Activated CD4-positive, alpha-beta T cell treated with anti-CD3 and anti-CD28 coated beads, Interleukin-2, amount 50 U/mL, for 24 hours (primary cell): ENCODE results near the gene ZG16.

ENCODE experiments used
- DNase-seq, 2 donors: peaks; one replicate each; pipeline ENCODE4 v3.0.0-alpha.2; 2020; ENCODE audit warnings: low read depth in 1 of 2, low spot score in 1 of 2

The ZG16 gene

DNA sequence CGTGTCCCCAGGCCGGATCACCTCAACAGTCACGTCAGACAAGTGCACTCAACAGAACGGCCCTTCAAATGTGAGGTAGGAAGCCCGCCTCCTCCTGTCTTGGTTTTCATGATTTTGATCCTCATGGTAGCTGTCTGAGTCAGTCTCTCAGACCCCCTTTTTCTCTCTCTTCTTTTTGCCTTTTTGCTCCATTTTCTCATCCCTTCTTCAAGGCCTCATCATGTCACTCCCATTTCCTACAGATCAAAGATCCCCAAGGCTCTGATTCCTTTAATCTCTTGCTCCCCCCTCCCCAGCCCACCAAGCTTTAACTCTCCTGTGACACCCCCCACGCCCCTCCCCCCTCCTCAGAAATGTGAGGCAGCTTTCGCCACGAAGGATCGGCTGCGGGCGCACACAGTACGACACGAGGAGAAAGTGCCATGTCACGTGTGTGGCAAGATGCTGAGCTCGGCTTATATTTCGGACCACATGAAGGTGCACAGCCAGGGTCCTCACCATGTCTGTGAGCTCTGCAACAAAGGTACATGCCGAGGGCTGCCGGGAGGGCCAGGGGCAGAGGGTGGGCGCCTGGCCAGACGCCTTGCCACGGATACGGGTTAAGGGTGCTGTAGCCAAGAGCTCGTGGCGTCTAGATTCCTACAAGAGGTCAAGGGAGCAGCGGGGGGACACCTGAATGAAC is 30.3 kb downstream of the ZG16 start:
- DNase-seq, result no peak

DNA sequence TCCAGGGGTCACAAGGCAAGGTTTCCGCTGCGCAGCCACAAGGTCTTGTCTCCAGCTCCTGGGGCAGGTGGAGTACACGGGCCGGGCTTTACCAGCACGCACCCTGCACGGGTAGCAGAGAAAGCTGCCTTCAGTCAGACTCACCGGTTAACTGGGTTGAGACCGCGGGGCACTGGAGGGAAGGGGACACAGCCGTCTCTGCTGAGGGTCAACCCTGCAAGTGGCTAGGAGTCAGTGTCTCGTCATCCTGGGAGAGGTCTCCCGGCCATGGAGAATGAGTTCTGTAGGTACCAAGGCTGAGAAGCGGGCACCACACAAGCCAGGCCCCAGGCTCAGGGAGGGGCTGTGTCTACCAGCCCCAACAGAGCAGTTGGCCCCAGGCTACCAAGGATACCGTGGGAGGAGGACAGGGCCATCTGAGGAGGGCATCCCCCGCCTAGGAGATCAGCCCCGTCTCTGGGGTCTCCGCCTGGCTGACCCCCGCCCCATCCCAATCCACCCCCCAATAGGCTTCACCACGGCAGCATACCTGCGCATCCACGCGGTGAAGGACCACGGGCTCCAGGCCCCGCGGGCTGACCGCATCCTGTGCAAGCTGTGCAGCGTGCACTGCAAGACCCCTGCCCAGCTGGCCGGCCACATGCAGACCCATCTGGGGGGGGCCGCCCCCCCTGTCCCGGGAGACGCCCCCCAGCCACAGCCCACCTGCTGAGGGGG is 31.1 kb downstream of the ZG16 start:
- DNase-seq, result no peak

DNA sequence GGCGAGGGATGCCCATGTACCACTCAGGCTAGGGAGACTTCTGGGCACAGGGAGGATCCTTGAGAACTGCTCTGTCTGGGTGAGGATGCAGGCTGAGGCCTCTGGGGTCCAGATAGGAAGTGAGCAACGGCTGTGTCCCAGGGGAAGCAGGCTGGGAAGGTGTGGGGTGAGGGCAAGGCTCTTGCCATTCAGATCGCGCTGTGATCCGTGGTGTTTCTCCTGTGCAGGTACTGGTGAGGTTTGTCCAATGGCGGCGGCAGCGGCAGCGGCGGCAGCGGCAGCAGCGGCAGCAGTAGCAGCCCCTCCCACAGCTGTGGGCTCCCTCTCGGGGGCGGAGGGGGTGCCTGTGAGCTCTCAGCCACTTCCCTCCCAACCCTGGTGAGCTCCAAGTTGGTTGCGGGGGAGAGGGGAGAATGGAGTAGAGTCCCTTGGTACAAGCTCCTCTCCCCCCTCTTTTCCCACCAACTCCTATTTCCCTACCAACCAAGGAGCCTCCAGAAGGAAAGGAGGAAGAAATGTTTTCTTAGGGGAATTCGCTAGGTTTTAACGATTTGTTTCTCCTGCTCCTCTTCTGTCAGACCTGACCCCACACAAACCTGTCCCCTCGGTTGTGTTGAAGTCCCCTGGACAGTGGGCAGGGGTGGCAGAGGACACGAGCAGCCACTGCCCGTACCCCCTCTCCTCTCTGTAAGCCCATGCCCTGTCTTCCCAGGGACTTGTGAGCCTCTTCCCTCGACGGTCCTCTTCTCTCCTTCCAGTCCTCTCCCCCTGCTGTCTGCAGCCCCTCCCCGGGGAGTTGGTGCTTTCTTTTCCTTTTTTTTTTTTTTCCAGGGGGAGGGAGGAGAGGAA is 32.0 kb downstream of the ZG16 start:
- DNase-seq, result no peak

DNA sequence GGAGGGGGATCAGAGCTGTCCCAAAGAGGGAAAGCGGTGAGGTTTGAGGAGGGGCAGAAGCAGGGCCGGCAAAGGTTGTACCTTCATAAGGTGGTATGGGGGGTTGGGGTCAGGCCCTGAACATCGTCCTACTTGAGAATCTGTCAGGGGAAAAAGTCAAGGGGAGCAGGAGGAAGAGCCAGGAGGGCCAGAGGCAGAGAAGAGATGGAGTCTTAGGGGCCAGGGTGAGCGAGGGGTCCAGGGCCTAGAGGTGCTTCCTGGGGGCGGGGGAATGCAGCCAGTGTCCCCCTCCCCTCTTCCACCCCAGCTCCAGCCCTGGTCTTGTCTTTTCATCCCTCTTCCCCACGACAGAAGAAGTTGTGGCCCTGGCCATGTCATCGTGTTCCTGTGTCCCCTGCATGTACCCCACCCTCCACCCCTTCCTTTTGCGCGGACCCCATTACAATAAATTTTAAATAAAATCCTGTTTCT is 32.7 kb downstream of the ZG16 start:
- DNase-seq, result no peak

DNA sequence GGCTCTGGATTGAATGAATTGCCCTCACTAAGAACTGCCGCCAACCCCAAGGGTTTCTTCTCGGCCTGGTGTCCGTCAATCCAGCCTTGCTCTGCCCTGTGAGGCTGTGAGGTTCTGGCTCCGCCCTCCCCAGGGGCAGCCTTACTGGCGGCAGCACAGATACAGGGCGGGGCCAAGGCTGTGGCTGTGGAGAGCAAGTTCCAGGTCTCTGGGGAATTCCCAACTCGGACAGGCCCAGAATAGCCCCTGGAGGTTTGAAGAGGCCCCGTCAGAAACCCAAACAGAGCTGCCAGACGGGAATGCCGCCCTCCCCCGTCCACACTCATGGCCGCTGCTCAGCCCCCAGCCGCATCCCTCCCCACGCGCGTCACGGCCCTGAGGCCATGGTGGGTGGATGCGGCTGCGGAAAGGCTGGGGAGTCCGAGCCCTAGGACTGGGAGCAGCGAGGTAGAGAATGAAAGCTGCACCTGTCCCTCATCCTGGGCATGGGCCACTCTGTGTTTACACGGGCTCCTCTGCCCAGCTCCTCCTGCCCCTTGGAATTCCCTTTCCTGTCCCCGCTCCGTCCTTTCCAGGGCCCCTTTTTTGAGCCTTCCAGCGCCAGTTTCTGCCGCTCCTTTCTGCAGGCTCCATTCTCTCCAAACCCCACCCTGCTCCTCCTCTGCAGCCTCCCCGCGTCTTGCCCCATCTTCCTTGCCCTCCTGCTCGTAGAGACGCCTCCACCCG is 33.3 kb downstream of the ZG16 start:
- DNase-seq, result peak in 1 of 2 donors; percentile 70

DNA sequence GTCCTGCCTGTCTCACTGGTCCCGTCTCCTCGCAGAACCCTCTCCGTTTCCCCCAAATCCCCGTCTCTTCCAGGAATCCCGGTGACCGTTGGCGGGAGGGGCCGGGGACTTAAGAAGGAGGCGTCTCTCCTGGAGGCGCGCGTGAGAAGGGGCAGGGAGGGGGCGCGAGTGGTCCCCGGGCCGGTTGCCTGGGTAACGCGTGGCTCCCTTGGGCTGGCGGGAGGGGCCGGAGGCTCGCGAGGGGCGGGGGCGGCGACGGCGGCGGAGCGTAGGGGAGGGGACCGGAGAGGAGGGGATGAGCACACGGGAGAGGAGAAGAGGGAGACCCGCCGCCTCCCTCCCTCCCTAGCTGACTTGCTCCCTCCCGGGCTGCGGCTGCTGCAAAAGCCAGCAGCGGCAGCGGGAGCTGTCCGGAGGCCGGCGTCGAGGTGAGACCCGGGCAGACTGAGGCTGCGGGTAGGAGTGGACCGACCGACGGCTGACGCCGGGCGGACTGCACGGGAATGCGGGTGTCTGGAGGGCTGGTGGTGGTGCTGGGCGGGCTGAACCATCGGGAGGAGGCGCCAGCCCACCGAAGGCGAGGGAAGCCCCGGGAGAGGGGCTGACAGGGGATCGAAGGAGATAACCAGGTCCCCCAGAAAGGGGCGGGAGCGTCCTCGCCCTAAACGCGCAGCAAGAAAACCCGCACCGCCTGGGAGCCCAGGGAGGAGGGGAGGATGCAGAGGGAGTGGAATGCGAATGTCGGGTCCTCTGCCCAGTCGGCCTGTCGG is 34.0 kb downstream of the ZG16 start, which contains the start of gene PRRT2:
Gene PRRT2, plus strand, starts transcription at position 298 of the 770 bp plus-strand sequence. CDS start 862 bp downstream, outside the sequence.
- DNase-seq, result no peak

DNA sequence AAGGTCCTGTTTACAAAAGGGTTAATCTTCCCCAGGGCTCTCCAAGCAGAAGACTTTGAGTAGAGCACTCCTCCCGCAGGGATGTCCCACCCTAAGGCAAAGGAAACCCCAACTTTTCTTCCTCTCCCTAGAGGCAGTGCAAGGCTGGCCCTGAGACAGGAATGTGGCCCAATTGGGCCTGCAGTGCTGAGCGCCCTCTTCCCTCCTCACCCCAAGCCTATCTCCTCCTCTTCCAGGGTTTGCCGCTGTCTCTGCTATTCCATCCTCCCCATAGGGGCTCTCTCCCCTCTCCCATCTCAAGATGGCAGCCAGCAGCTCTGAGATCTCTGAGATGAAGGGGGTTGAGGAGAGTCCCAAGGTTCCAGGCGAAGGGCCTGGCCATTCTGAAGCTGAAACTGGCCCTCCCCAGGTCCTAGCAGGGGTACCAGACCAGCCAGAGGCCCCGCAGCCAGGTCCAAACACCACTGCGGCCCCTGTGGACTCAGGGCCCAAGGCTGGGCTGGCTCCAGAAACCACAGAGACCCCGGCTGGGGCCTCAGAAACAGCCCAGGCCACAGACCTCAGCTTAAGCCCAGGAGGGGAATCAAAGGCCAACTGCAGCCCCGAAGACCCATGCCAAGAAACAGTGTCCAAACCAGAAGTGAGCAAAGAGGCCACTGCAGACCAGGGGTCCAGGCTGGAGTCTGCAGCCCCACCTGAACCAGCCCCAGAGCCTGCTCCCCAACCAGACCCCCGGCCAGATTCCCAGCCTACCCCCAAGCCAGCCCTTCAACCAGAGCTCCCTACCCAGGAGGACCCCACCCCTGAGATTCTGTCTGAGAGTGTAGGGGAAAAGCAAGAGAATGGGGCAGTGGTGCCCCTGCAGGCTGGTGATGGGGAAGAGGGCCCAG is 34.9 kb downstream of the ZG16 start:
- DNase-seq, result no peak

DNA sequence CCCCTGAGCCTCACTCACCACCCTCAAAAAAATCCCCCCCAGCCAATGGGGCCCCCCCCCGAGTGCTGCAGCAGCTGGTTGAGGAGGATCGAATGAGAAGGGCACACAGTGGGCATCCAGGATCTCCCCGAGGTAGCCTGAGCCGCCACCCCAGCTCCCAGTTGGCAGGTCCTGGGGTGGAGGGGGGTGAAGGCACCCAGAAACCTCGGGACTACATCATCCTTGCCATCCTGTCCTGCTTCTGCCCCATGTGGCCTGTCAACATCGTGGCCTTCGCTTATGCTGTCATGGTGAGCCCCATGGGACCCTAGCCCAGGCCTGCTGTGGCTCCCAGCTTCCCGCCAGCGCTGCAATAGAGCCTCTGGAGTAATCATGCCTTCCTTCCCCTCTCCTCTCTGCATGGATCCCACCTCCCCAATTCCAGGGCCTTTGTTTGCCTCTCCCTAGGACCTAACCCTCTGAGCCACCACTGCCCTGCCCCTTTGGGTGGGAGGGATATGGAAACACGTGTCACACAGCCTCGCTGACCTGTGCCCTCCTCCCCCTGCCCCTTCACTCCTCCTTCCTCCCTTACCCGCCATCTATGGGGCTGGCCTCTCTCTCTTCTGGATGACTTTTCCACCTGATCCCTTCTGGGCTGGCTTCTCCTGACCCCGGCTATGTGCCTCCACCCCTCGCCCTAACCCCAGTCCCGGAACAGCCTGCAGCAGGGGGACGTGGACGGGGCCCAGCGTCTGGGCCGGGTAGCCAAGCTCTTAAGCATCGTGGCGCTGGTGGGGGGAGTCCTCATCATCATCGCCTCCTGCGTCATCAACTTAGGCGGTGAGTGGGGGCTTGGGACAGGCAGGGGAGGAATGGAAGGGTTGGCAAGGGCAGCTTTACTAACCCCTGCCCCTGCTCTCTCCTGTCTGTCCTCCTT is 35.8 kb downstream of the ZG16 start:
- no peak for DNase-seq

DNA sequence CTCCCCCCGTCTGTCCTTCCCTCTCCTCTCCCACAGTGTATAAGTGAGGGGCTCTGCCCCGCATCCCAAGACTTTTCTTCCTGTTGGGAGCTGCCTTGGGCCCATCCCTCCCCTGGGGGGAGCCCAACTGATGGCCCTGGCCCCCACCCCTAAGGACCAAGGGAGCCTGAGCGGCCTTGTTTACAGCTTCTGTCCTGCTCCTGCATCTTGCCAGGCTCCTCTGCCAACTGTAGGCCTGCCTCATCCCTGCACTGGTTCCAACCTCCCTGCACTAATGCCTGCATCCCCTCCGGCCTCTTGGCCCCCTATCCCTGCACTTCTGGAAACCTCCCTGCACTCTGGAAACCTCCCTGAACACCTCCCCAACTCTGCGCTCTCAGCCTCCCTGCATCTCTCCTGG is 36.5 kb downstream of the ZG16 start:
- no peak for DNase-seq

DNA sequence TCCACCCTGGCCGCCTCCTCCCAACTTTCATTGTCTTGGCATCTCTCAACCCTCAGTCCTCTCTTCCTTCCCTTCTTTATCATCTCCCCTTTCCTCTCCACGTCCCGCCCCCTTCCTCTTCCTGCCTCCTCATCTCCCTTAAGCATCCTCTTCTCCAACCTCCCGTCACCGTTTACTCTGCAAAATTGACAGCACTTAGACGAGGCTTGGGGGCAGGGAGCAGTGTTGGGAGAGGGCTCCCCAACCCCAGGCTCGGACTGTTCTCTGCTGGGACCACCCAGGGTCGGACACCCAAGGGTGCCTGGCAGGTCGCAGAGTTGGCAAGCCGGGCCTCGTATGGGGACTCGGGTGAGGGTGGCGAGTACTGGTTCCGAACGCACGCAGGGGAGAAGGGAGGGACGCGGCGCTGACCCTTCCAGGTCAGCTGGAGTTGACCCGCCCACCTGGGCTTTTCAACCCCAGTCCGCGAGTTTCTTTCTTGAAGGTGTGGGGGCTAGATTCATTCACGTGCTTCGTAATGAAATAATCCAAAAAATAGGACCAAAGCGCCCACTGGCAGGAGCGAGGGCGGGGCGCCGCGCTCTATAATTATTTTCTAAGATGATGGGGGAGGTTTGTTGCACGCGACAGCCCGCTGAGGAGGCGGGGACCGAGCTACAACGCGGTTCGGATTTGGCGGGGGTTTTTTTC is 37.1 kb downstream of the ZG16 start:
- no peak for DNase-seq

DNA sequence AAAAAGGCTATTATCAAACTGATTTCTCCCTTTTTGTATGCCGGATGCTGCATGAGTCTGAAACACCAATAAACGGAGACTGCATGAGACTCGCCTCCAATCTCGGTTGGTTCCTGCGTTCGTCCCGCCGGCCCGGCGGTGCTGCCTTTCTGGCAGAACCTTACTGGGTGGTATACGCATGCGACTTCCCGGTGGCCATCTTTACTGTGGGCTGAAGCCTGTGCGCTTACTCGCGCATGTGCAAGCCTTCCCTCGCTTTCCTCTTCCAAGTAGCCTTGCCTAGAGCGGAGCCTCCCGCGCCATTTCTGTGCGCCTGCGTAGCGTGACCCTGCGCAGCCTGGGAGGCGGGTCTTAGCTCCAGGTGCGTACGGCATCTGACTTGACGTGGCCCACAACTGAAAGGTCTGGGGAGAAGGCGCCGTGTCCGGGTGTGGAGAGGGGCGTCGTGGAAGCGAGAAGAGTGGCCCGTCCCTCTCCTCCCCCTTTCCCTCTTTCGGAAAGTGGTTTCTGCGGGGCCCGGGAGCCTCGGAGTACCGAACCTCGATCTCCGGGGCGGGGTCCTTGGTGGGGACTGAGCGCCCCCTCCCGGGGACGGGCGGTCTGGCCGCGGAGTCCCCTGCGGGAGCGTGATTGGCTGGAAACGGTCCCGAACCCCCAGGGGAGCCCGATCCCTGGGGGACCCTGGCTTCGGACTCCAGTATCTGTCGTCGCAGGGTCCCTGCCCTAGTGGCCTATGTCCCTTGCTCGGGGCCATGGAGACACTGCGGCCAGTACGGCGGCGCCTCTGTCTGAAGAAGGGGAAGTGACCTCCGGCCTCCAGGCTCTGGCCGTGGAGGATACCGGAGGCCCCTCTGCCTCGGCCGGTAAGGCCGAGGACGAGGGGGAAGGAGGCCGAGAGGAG is 38.0 kb downstream of the ZG16 start, which contains the start of gene PAGR1:
Gene PAGR1, plus strand, starts transcription at position 360 of the 901 bp plus-strand sequence. Its CDS starts 374 bp downstream, at position 734.
- DNase-seq, result peak; percentile 96 to 99

DNA sequence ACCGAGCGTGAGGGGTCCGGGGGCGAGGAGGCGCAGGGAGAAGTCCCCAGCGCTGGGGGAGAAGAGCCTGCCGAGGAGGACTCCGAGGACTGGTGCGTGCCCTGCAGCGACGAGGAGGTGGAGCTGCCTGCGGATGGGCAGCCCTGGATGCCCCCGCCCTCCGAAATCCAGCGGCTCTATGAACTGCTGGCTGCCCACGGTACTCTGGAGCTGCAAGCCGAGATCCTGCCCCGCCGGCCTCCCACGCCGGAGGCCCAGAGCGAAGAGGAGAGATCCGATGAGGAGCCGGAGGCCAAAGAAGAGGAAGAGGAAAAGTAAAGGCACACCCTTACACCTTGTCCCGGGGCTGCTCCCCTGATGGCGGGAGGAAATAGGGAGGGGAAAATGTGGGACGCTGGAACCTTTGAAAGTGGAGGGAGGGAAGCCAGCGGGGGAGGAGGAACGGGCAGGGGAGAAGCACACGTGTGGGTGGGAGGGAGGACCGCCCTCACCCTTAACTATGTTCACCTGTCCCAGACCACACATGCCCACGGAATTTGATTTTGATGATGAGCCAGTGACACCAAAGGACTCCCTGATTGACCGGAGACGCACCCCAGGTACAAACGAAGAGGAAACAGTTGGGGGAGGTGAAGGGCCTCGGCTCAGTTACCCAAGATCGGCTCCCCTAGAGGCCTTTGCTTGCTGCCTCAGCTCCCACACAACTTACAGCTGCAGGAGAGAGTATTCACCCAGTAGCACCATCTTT is 38.8 kb downstream of the ZG16 start:
- no peak for DNase-seq

DNA sequence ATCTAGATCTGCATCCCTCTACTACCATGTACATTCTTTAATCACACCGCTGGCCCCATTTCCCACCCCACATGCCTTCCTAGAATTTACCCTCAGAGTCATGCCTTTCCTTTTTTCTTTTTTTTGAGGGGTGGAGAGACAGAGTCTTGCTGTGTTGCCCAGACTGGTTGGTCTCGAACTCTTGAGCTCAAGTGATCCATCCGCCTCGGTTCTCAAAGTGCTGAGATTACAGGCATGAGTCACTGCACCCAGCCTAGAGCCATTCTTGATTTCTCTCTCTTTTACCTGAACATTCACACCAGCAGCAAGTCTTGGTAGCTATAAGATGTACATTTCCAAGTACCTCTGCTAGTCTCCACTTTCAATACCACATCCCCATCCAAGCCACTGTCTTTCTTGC is 40.0 kb downstream of the ZG16 start:
- DNase-seq, result no peak

DNA sequence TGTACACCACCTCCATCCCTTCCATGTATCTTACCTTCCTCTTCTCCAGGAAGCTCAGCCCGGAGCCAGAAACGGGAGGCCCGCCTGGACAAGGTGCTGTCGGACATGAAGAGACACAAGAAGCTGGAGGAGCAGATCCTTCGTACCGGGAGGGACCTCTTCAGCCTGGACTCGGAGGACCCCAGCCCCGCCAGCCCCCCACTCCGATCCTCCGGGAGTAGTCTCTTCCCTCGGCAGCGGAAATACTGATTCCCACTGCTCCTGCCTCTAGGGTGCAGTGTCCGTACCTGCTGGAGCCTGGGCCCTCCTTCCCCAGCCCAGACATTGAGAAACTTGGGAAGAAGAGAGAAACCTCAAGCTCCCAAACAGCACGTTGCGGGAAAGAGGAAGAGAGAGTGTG is 41.5 kb downstream of the ZG16 start:
- DNase-seq, result no peak

DNA sequence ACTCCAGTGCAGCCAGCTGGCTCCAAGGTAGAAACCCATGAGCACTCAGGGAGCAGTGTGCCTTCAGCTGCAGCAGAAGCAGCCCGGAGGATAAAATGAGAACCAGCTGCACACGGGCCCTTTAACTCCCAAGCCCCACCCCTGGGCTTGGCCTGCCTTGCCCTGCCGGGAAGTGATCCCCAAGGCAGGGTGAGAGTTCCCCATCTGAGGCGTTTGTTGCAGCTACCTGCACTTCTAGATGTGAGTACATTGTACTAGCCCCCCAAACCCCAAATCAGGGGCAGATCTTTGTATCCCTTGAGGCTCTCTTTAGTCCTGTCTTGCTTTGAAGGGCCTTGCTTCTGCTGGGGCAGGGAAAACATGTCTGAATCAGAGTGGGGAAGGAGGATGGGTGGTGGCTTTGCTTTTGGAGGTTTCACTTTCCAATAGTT is 42.2 kb downstream of the ZG16 start, which contains the start of gene MVP:
Gene MVP, plus strand, starts transcription at position 192 of the 431 bp plus-strand sequence. CDS start 10,088 bp downstream, outside the sequence.
- DNase-seq, result no peak
